Rectal smooth muscle tissue (tissue), 1 donor: Measurements from ENCODE around the gene RGL2.

Experiments used
- H3K27ac ChIP-seq: one replicate; pipeline ENCODE4 v1.7.0; 2013; ENCODE audit warnings: low read depth, low read length, inconsistent platforms
- H3K27me3 ChIP-seq: one replicate; pipeline ENCODE4 v1.7.0; 2013; ENCODE audit warnings: low read length; ENCODE audit not compliant: control insufficient read depth, insufficient read depth
- H3K36me3 ChIP-seq: one replicate; pipeline ENCODE4 v1.7.0; 2013; ENCODE audit warnings: low read length; ENCODE audit not compliant: control insufficient read depth, insufficient read depth
- H3K4me1 ChIP-seq: one replicate; pipeline ENCODE4 v1.7.0; 2013; ENCODE audit warnings: low read length; ENCODE audit not compliant: control insufficient read depth, insufficient read depth
- H3K4me3 ChIP-seq: one replicate; pipeline ENCODE4 v1.7.0; 2013; ENCODE audit warnings: low read length
- H3K9ac ChIP-seq: one replicate; pipeline ENCODE4 v1.7.0; 2013; ENCODE audit warnings: low read length

RGL2 gene

GRCh38 chr6:33248932-33249731 lies 49.6 kb downstream of the RGL2 start:
- Histone ChIP-seq H3K9ac (peak overlapping the region; percentile 91), H3K4me3 (peak overlapping the region; percentile 88), H3K27ac (peak overlapping the region; percentile 91), H3K36me3 (no peaks in the 10 kb centered on the region), H3K4me1 (peaks cover 12% of the 10 kb centered on the region), H3K27me3 (no peaks in the 10 kb centered on the region)

DNA sequence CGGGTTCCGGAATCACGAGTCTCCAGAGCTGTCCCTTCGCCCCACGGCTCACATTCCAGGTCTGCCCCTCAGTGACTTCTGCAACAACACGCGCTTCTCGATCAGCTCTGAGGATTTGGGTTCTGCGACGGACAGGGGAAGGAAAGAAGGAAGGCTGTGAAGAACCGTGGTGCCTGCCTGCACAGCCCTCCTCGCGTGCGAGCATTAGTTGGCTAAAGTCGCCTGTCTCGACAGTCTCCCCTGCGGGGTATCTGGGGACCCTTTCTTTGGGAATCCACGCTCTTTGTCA lies 50.2 kb downstream of the RGL2 start:
- Histone ChIP-seq H3K27ac (peak overlapping the region; percentile 91), H3K9ac (peak overlapping the region; percentile 41), H3K36me3 (no peaks in the 10 kb centered on the region), H3K27me3 (no peaks in the 10 kb centered on the region), H3K4me3 (peak overlapping the region; percentile 76), H3K4me1 (peaks cover 12% of the 10 kb centered on the region)

DNA sequence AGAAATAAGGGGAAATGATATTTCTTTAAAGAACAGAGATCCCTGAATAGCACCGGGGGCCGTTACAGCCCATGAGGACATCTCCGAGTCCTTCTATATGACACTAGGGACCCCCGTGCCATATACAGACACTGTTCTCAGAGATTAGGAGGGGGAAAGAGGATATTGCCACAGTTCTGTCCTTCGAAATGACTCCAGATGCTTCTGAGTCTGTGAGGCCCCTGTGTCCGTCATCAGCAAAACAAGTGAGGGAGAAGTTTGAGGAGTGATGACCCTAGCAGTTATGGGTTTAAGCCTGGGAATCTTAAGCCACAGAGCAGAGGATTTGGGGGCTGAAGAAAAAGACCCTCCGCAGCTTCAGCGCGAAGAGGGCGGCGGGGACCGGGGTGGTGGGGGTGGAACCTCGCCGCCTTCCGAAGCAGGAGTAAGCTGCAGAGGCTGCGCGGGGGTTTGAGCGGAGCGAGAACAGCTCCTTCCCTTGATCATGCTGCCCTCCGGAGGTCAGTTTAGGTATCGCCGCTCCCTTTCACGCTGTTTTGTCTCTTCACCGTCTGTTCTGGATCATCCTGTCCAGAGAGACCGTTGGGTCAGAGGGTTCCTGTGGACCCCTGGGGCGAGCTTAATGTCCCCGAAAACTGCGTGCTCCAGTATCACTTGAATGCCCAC lies 50.6 kb downstream of the RGL2 start:
- Histone ChIP-seq H3K4me3 (peak overlapping the region; percentile 76), H3K4me1 (peaks cover 12% of the 10 kb centered on the region)

GRCh38 chr6:33243476-33243875 lies 55.3 kb downstream of the RGL2 start:
- Histone ChIP-seq H3K36me3 (no peaks in the 10 kb centered on the region), H3K4me3 (no peak overlapping the region), H3K9ac (no peak overlapping the region), H3K4me1 (peaks cover 3% of the 10 kb centered on the region), H3K27me3 (no peaks in the 10 kb centered on the region), H3K27ac (no peak overlapping the region)

More for the DNA sequence above, 50.6 kb downstream of the RGL2 start:
- Histone ChIP-seq H3K27me3 (no peaks in the 10 kb centered on the region), H3K9ac (peak overlapping the region; percentile 41), H3K36me3 (no peaks in the 10 kb centered on the region), H3K27ac (peak overlapping the region; percentile 91)

- H3K4me1 ChIP-seq, result no peaks in the 10 kb centered on the region
Observed at GRCh38 chr6:33241968-33242367, 56.8 kb downstream of the RGL2 start.

More at GRCh38 chr6:33241968-33242367, 56.8 kb downstream of the RGL2 start:
- no peak overlapping the region for H3K27ac ChIP-seq
- no peak overlapping the region for H3K9ac ChIP-seq
- no peaks in the 10 kb centered on the region for H3K27me3 ChIP-seq
- H3K36me3 ChIP-seq, result no peaks in the 10 kb centered on the region
- H3K4me3 ChIP-seq, result no peak overlapping the region
